Glomerular visceral epithelial cell (primary cell): Measurements from ENCODE around the gene SH3GL3.

ENCODE experiments used
- DNase-seq: peaks from one replicate; pipeline ENCODE4 v3.0.0-alpha.2; 2016; ENCODE audit errors: extremely low spot score

The SH3GL3 gene

DNA sequence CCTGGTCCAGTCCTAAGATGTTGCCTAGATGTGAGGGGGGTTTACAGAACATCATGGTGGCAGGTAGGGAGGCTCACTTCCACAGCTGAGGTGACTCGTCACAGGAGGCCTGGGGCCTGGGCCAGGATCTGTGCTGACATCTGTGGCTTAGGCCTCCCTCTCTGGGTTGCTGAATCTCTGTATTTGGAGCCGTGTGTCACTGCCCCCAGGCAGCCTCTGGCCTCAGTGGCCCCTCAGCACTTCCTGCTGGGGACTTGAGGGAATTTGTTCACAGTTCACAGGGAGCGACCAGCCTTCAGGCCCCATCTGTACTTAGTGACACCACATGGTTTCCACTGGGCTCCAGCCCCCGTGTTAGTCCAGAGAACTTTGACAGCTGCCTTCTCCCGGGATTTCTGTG lies 165.1 kb downstream of the SH3GL3 start:
- DNase-seq: no peak

DNA sequence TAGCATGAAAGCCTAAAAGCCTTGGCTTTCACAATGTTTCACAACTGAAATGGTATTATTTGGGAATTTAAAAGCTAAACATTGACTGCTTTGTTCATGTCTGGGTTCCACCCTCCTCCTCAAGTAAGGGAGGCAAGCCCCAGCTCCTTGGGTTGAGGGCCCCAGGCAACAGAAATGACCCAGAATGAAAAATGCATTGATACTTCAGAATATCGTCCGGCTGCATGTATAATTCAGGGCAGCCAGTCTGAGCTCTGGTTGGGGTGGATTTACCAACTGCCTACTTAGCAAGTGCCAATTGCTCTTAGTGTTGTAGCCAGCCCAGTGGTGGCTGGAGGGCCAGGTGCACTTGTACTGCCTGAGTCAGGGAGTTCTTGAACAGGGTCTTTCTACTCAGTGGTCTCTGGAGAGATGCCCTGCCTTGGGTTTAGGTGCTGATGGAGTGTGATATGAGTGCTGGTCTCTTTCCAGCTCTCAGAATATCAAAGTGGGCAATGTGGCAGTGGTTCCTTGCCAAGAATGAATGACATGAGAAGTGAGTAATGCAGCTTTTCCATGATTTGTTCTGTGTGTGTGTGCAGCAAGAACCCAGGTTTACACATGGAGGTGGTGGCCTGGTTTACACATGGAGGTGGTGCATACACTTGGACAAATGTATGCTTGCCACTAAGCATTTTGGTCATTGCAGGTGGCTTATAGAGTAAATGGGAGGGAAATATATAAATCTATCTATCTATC lies 165.9 kb downstream of the SH3GL3 start:
- peak; percentile 57 for DNase-seq

DNA sequence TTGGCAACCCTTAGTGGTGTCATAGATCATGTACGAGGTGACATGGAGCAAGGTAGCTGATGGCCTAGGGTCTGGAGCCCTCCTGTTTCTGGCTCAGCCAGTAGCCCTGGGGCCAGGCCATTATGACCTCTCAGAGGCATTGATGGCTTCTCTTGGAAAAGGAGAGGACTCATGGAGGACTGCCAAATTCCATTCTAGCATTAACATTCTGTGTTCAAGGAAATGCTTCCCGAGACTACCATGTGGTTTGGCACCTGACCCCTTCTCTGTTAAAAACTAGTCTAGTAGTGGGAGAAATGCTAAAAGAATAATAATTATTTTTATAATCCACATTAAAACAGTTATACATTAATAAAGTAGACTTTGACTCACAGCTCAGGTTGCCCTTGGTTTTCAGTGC lies 166.6 kb downstream of the SH3GL3 start:
- DNase-seq: peak; percentile 86

DNA sequence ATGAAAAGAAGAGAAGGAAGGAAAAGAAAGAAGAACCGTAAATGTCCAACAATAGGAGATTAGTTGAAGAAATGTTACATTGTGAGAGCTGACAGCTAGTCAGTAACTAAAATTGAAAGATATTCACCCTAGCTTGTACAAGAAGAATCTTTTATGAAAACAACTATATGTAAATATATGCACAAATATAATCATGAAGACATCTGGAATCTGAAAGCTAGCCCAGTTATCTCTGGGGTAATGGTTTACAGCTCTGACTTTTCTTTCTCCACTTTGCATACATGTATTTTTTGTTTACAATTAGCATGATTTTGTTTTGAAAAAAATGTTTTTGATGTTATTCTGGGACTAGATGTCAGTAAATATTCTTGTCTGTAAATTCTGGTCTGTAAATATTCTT lies 169.7 kb downstream of the SH3GL3 start:
- no peak for DNase-seq

DNA sequence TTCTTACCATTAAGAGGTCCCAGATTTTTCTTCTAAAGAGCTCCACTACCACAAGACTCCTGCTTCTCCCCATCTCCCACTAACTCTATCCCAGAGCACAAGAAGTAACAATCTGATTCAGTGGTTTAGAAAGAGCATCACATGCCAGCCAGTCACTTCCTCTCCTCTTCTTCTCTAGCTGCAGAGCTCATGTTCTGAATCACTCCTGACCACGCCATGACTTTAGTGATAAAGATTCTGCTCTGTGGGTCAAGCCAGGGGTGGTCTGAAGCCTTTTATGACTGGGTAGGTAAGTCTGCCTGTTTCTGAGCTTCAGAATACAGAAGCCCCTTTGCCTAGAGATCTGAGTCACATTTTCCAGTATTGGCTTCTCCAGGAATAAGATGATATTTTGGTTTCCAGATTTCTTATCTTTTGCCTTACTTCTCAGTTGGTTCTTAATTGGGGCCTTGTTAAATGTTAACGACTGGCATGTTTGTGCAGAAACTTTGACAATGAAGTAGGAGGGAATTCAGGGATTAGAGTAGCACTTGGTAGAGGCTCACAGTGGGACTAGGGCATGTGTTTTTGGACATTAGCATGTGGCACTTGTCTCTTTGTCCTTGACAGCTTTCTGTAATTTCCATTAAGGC lies 179.1 kb downstream of the SH3GL3 start:
- peak; percentile 60 for DNase-seq

DNA sequence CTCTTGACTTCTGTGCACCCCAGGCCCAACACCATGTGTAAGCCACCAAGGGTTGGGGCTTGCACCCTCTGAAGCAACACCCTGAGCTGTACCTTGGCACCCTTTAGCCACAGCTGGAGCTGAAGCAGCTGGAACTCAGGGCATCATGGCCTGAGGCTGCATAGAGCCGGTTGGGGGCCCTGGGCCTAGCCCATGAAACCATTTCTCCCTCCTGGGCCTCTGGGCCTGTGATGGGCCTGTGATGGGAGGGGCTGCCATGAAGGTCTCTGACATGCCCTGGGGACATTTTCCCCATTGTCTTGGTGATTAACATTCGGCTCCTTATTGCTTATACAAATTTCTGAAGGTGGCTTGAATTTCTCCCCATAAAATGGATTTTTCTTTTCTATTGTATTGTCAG lies 184.4 kb downstream of the SH3GL3 start:
- no peak for DNase-seq

DNA sequence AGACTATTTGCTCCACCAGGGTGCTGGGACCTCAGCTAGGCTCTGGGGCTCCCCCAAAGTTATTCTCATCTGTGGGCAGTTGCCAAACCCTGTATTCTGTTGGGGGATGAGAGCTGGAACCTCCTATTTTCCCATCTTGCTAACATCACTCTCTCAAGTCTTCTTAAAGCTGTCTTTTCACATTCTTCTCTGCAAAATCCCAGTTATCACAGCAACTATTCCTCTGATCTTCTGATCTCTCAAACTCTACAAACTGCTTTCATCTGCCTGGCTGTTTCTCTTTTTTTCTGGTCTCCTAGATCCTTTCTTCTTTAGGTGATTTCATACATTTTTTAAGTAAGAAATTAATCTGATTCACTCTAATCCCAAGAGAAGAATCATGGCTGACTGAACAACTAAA lies 196.1 kb downstream of the SH3GL3 start:
- DNase-seq: no peak

DNA sequence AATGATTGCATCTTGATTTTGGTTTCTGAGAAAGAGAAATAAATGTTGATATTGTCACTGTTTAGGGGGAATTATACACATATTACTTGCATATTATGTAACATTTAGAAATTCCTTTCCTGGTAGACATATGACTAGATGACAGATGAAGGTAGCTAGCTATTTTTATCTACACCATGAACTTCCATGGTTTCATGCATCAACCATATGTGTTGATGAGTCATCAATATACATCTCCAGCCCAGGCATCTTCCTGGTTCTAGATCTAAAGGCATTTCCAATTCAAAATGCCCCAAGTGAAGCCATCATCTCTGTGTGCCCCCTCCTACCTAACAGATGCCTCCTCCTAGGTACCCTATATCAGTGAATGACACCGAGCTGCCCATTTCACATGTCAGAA lies 197.3 kb downstream of the SH3GL3 start:
- DNase-seq: no peak

DNA sequence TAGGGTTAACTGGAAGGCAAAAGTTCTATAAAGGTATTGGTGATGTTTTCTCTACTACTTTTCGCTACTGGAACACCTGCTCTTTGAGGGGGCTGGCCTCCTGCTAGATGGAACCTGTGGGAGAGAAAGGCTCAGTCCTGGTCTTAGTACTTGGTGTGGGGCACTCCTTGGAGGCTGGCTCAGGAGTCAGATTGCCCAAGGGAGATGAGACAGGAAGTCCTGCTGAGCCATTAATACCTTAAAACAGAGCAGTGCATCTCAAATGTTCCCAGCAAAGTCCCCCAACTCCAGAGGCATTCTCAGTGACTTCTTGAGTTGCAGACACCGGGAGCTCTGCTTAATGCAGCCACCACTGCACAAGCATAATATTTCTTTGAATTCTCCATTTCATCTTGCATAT lies 203.7 kb downstream of the SH3GL3 start:
- no peak for DNase-seq

DNA sequence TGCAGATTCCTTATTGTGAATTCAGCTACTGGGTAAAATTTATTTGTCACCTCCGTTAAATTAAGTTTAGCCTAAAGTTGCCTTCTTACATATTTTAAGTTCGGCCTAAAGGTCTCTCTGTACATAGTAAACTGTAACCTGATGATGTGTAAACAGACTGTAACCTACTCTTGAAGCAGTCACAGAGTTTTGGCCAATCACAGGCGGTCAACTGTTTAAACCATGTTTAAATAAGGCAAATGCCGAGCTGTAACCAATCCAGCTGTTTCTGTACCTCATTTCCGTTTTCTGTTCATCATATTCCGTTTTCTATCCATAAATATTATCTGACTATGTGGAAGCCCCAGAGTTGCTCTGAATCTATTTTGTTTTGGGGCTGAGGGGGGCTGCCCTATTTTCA lies 204.4 kb downstream of the SH3GL3 start:
- no peak for DNase-seq

DNA sequence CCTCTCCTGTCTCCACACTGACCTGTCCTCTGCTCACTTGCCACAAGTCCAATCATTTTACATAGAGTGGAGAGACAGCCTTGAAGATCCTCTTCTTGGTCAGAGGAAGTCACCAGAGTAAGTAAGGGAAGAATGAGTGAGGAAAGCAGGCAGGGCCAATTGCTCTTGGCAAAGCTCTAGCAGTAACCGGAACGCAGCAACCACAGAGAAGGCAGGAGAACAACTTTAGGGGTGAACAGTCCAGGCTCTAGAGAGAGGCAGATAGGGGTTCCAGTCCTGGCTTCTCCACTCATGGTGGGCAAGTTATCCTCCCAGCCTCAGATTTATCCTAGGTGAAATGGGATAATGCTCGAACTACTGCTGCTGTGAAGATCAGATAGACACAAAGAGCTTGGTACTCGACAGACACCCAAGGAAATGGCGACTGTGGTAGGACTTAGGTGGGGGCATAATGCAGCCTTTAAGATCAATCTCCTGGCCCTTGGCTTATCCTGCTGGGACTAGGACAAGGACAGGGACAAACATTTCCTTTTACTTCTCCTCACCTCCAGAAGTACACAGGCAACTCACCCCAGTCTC lies 205.6 kb downstream of the SH3GL3 start:
- no peak for DNase-seq

DNA sequence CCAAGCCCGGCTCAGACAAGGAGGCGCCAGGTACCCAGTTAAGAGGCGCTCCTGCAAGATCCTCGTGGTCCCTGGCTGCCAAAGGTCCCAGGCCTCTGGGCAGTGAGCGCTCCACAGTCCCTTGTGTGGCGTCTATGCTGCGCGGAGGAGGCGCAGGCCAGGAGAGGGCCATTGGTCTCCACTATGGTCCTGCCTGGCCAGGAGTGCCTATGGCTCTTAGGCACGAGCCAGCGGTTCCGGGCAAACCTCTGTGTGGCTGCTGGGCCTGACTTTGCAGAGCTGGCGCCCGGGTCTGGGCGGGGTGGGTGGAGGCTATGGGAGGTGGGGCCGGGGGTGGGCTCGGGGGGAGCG lies 206.1 kb downstream of the SH3GL3 start:
- DNase-seq: no peak

DNA sequence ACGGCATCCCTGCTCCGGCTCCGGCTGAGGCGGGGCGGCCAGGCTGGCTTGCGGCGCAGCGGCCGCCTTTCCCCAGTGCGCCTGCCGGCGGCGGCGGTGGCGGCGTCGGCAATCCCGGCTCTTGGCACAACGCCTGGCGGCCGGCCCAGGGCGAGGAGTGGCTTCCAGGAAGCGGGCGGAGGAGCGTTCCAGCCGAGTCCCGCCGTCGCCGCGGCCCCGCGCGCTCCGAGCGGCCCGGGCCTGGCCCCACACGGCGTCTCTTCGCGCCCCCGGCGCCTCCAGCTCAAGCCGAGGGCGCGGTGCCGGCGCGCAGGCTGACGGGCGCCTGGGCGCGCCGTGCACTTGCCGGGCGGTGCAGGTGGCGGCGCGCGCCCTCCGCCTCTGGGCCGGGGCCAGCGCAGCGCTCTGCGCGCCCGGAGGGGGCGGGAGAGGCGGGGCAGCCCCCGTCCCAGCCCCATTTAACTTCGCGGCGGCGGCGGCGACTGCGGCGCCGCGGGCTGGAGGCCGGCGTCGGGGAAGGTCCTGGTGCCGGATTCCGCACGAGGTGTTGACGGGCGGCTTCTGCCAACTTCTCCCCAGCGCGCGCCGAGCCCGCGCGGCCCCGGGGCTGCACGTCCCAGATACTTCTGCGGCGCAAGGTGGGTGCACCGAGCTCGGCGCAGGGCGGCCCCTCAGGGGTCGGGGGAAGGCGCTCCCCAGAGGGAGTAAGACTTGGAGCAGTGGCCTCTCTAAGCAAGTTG lies 206.7 kb downstream of the SH3GL3 start, which contains the start of gene ADAMTSL3:
ADAMTSL3 (plus strand) TSS at position 485 of the 740 bp plus-strand sequence. CDS start 1,639 bp downstream, outside the sequence.
- DNase-seq: peak; percentile 84

DNA sequence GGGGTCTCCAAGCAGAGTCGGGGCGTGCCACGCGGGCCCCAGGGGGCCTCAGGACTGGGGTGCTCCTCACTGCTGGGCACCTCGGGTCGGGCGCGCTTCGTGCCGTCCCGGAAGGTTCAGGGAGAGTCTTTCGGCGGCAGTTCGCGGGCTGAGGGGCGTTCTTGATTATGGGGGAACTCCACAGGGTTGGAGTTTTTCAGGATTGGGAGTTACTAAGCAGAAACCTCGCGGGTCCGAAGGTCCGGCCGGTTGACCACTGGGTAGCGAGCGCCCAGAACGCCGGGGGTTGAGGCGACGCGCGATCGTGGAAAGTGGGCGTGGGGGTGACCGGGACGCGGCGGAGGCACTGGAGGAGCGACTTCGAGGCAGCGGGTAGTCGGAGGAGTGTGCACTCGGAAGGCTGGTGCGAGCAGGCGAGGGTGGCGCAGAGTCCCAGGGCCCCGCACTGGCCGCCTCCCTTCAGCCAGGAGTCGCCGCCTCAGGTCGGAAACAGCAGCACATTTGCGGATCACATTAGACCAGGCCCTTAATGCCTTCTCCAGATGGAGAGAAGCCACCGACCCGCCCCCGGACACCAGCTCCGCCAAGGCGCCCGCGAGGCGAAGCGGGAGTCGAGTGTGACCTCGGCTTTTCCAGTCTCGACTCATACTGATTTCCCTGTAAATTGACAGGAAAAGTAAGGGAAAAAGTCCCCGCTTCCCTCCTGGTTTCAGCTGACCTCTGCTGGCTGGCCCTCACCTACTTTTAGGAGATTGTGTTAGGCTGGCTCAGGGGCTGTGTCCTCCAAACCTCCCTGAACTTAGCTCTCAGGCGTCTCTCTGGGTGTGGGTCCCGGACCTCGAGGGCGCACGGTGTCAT lies 207.5 kb downstream of the SH3GL3 start:
- DNase-seq: peak; percentile 66

DNA sequence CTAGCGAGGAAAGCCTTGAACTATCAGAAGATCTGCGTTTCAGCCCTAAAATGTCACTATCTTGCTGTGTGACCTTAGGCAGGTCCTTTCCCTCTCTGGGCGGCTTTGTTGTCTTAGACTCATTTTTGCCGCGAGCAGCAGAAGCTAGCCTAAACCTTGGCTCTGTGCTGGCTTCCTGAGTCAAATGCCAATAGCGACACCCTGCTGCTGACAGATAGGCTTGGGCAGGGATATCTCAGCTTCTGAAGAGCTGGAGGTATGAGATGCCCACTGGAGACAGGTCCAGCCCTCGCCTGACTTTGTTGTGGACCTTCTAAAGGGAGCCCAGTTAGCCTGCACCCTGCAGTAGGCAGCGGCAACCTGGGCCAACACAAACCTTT lies 208.1 kb downstream of the SH3GL3 start:
- DNase-seq: no peak

DNA sequence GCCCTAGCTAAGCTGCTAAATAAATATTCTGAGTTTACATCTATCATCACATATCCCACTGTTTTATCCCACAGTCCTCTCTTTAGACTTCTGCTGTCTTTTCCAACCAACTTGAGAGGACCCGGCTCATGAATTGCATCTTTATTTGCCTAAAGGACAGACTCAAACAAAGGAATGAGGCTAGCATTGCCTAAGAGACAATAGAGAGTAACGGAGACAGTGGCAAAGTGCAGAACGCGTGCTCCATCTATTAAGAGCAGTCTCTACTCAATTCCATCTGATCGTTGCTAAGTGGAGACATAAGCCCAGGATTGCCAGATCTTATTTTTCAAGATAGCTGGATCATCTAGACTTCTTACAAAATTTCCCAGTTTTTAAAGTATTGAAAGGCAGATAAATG lies 209.1 kb downstream of the SH3GL3 start:
- no peak for DNase-seq

DNA sequence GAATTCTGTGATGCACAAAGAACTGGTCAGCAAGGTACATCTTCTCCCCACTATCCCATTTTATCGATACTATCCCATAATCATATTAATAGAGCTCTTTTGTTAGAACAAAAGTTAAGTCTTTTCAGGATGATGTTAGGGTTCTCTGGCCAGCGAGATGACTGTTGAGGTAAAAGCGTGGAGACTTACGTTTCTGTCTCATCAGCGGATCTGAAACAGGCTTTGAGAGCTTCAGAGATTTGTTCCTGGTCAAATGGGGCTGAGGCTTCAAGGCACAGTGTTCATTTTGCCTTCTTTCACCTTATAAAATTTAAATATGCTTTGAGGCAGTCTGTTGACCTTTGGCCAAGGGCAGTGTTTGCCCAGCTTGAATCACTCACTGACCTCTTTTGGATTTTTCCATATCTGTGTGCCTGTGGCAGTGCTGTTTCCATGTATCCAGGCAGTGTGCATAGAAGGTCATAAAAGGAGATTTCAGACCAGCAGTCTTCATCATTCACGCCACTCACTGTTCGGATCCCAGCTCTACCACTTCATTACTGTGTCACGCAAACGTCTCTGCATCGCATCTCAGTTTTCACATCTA lies 209.9 kb downstream of the SH3GL3 start:
- DNase-seq: no peak

DNA sequence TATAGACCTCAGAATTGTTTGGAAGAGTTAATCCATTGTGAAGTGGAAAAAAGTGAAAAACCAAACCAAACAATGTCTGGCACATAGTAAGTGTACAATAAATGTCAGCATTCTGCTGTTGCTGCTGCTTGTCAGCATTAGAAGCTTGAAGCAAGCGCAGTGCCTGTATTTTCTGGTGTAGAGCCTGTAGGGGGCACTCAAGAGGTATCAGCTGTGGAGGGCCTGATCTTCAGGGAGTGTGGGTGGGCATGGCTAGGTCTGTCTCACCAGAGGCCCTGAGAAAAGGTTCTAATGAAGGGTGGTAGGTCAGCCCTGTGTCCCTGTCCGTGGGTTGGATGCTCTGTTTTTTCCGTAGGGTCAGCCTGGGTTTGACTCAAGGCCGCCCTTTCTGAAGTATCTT lies 210.4 kb downstream of the SH3GL3 start:
- DNase-seq: peak; percentile 20

DNA sequence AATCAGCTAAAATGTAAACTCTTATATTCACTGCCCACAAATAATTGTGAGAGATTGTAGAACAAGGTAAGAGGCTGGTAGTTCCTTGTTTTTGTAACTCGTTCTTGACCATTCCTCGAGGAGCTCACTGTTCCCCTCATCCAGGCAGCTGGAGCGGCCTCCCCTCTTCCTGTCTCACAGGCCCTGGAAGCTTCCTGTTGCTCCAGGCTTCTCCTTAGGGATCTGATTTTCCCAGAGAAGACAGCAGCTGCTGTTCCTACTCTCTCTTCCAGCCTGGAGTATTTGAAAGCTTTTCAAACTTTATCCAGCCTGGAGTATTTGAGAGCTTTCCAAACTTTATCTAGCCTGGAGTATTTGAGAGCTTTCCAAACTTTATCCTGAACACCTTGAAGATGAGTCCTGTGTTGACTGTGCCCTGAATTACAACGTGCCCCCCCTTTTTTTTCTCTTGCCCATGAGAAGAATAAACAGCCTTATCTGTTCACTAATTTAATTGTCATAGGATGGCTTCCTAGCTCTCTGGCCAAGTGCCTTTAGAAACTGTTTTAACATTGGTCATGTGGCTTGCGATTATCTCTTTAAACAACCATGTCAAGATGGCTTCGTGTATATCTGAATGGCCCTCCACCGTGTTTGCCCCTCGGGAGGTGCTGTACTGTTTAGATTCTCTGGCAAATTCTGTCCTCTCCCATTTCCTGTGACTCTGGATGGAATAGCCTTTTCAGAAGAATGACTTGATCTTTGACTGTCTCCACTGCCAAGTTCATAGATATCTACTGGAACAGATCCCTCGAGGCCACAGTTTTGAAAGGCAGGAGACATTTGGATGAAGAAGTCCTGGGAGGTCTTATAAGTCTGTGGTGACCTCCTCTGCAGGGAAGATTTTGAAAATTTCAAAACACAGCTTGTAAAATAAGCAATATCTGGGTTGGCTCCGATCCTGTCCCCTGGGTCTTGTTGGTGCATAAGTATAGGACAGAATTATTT lies 211.6 kb downstream of the SH3GL3 start:
- DNase-seq: no peak

DNA sequence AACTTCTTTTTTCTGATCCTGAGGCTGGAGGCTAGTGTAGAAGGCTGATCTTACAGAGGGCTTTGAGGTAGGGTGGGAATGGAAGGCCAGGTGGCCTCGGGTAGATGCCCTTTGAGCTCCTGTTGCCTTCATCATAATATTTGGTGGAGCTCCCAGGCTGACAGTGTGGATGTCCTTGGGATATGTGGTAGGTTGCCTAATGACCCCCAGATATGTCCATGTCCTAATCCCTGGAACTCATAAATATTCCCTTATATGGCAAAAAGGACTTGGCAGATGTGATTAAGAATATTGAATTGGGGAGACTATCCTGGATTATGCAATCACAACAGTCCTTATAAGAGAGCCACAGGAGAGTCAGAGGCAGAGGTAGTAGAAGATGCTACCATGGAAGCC lies 212.3 kb downstream of the SH3GL3 start:
- DNase-seq: no peak
